GM12874 (cell line): ENCODE measurements around the gene UNC13C.

Experiments used
- CTCF ChIP-seq: IDR thresholded peaks from 2 replicates; pipeline ENCODE4 v1.5.1; 2011; ENCODE audit warnings: low read depth, mild to moderate bottlenecking, control low read depth, low read length, moderate library complexity; ENCODE audit not compliant: insufficient read depth

Gene UNC13C

GRCh38 chr15:54519577-54519976, 541.3 kb downstream of the UNC13C start:
- TF ChIP-seq CTCF, result no peak

GRCh38 chr15:54520616-54521015, 542.4 kb downstream of the UNC13C start:
- no peak for TF ChIP-seq CTCF

- TF ChIP-seq CTCF, result no peak
These were observed 543.0 kb downstream of the UNC13C start for GRCh38 chr15:54521206-54521605.

GRCh38 chr15:54528021-54528420, 549.8 kb downstream of the UNC13C start:
- no peak for TF ChIP-seq CTCF

- TF ChIP-seq CTCF, result no peak
These were observed 562.5 kb downstream of the UNC13C start for GRCh38 chr15:54540721-54541120.

GRCh38 chr15:54547491-54547890, 569.2 kb downstream of the UNC13C start:
- no peak for TF ChIP-seq CTCF

GRCh38 chr15:54550954-54551353, 572.7 kb downstream of the UNC13C start:
- TF ChIP-seq CTCF, result no peak

GRCh38 chr15:54556231-54556630, 578.0 kb downstream of the UNC13C start:
- no peak for TF ChIP-seq CTCF
